ENCODE results near the gene GFPT2.
"Not testable (repeated sequence)": the region's sequence is repeated elsewhere in the genome, so short reads cannot be mapped to it uniquely, and the experiment has no call there.

GFPT2 gene

GRCh38 chr5:180303226-180304015, 49.7 kb downstream of the GFPT2 start:
- FAIRE-seq = no peak

GRCh38 chr5:180302256-180302655, 50.9 kb downstream of the GFPT2 start:
- FAIRE-seq = no peak

- no peak for FAIRE-seq
Measured at GRCh38 chr5:180301253-180301652, 51.9 kb downstream of the GFPT2 start.

GRCh38 chr5:180299526-180299925, 53.6 kb downstream of the GFPT2 start:
- FAIRE-seq = no peak

GRCh38 chr5:180299014-180299413, 54.1 kb downstream of the GFPT2 start:
- FAIRE-seq = not testable (repeated sequence)

- no peak for FAIRE-seq
Measured at GRCh38 chr5:180297587-180298282, 55.4 kb downstream of the GFPT2 start.

- no peak for FAIRE-seq
Measured at GRCh38 chr5:180296771-180297170, 56.4 kb downstream of the GFPT2 start.

GRCh38 chr5:180294913-180295555, 58.1 kb downstream of the GFPT2 start:
- no peak for FAIRE-seq

- no peak for FAIRE-seq
Measured at GRCh38 chr5:180294411-180294810, 58.7 kb downstream of the GFPT2 start.

- FAIRE-seq = no peak
Measured at GRCh38 chr5:180291943-180292831, 60.9 kb downstream of the GFPT2 start, which contains the start of gene MAPK9. TSS of gene MAPK9 (minus strand) at chr5:180292083. CDS start at chr5:180280561, 11,522 bp downstream.

GRCh38 chr5:180291234-180291940, 61.7 kb downstream of the GFPT2 start:
- no peak for FAIRE-seq

GRCh38 chr5:180290568-180291233, 62.4 kb downstream of the GFPT2 start:
- no peak for FAIRE-seq

- FAIRE-seq = no peak
Measured at GRCh38 chr5:180289966-180290365, 63.2 kb downstream of the GFPT2 start.

- no peak for FAIRE-seq
Measured at GRCh38 chr5:180289433-180289832, 63.7 kb downstream of the GFPT2 start.

- no peak for FAIRE-seq
Measured at GRCh38 chr5:180287868-180288267, 65.3 kb downstream of the GFPT2 start.

GRCh38 chr5:180287404-180287803, 65.7 kb downstream of the GFPT2 start:
- FAIRE-seq = no peak

GRCh38 chr5:180284149-180284548, 69.0 kb downstream of the GFPT2 start:
- no peak for FAIRE-seq

GRCh38 chr5:180283026-180283615, 70.0 kb downstream of the GFPT2 start:
- FAIRE-seq = no peak

GRCh38 chr5:180282281-180282680, 70.9 kb downstream of the GFPT2 start:
- FAIRE-seq = no peak

- no peak for FAIRE-seq
Measured at GRCh38 chr5:180281706-180282105, 71.4 kb downstream of the GFPT2 start.

- FAIRE-seq = no peak
Measured at GRCh38 chr5:180274695-180275094, 78.4 kb downstream of the GFPT2 start.

Measured in colon (tissue), 2 donors.